Smooth muscle cell (in vitro differentiated cells): Measurements from ENCODE around the gene HNRNPC. TPM values are rescaled to one million over a fixed set of nuclear protein-coding genes. Genes with fewer than 3 reads are reported as not detected.

Experiments
- DNase-seq: peaks from one replicate; lab custom pipeline; 2025; ENCODE audit not compliant: unreplicated experiment; lab: John Stamatoyannopoulos, UW
- H2AFZ ChIP-seq: fragments of 200-600 bp; sonication (generic); 2 replicates; pipeline ENCODE4 v1.6.0; 2016; ENCODE audit warnings: antibody characterized with exemption, low read depth, mild to moderate bottlenecking
- H3F3A ChIP-seq: fragments of 200-600 bp; sonication (generic); 2 replicates; pipeline ENCODE4 v1.6.0; 2017; ENCODE audit warnings: antibody characterized with exemption, low read depth
- H3K27ac ChIP-seq: fragments of 200-600 bp; sonication (generic); 2 replicates; pipeline ENCODE4 v1.5.1; 2016; ENCODE audit warnings: low read depth, mild to moderate bottlenecking
- H3K27me3 ChIP-seq: fragments of 200-600 bp; sonication (generic); 2 replicates; pipeline ENCODE4 v1.6.1; 2016; ENCODE audit warnings: low read depth, mild to moderate bottlenecking
- H3K36me3 ChIP-seq: fragments of 200-600 bp; sonication (generic); 2 replicates; pipeline ENCODE4 v1.5.1; 2016; ENCODE audit warnings: low read depth
- H3K4me1 ChIP-seq: fragments of 200-600 bp; sonication (generic); 2 replicates; pipeline ENCODE4 v1.5.1; 2016; ENCODE audit warnings: low read depth
- H3K4me2 ChIP-seq: fragments of 200-600 bp; sonication (generic); 2 replicates; pipeline ENCODE4 v1.6.0; 2016; ENCODE audit warnings: mild to moderate bottlenecking
- H3K4me3 ChIP-seq: fragments of 200-600 bp; sonication (generic); 2 replicates; pipeline ENCODE4 v1.5.1; 2016; ENCODE audit warnings: mild to moderate bottlenecking
- H3K79me2 ChIP-seq: fragments of 200-600 bp; sonication (generic); 2 replicates; pipeline ENCODE4 v1.6.0; 2016; ENCODE audit warnings: low read depth, mild to moderate bottlenecking
- H3K9ac ChIP-seq: fragments of 200-600 bp; sonication (generic); 2 replicates; pipeline ENCODE4 v1.6.0; 2016; ENCODE audit warnings: low read depth
- H3K9me3 ChIP-seq: fragments of 200-600 bp; sonication (generic); replicated peaks from 2 replicates; pipeline ENCODE4 v1.5.1; 2016; ENCODE audit warnings: low read depth
- H4K20me1 ChIP-seq: fragments of 200-600 bp; sonication (generic); 2 replicates; pipeline ENCODE4 v1.6.0; 2016; ENCODE audit warnings: low read depth
- CTCF ChIP-seq: fragments of 200-600 bp; sonication (generic); IDR thresholded peaks from 2 replicates; pipeline ENCODE4 v1.5.1; 2017; ENCODE audit warnings: borderline replicate concordance, mild to moderate bottlenecking, antibody characterized with exemption; ENCODE audit not compliant: insufficient read depth, poor library complexity, severe bottlenecking
- WGBS: methylation state at CpG from one replicate; pipeline ENCODE4 v1.1.7; 2016; ENCODE audit warnings: low lambda C conversion rate; 5-methylcytosine and 5-hydroxymethylcytosine counted together
- polyA plus RNA-seq: library from polyadenylated mRNA; unstranded; fragments of >200 nt; fragmentation: Nextera tagmentation; extraction: Ambion mirVana; gene quantifications from 2 replicates; pipeline ENCODE4 v1.2.1, GENCODE V29; 2016
- total RNA-seq: library from RNA; depleted of rRNA; stranded (reverse); fragments of >200 nt; gene quantifications from 2 replicates; pipeline ENCODE4 v1.2.3, GENCODE V29; 2014

Gene HNRNPC
- total and polyA plus RNA-seq, 2 experiments from 2014 or later: 408 to 514 TPM

- no peak for DNase-seq
- H3K9ac ChIP-seq: no peak overlapping the region
- no peak for TF ChIP-seq CTCF
- H3K36me3 ChIP-seq: peaks cover 62% of the 10 kb centered on the region
- H3F3A ChIP-seq: peaks cover 64% of the 10 kb centered on the region
- H2AFZ ChIP-seq: no peak overlapping the region
- H3K4me3 ChIP-seq: no peak overlapping the region
- no peaks in the 10 kb centered on the region for H3K9me3 ChIP-seq
- no peak overlapping the region for H3K4me2 ChIP-seq
- H3K27ac ChIP-seq: no peak overlapping the region
- H3K27me3 ChIP-seq: no peaks in the 10 kb centered on the region
- 97% methylated on average over 14 of the region's 14 CpGs for WGBS
- no peaks in the 10 kb centered on the region for H3K4me1 ChIP-seq
- H4K20me1 ChIP-seq: peaks cover 100% of the 10 kb centered on the region
- peaks cover 100% of the 10 kb centered on the region for H3K79me2 ChIP-seq
Measured at GRCh38 chr14:21231020-21231652, 38.1 kb downstream of the HNRNPC start.

- H3K36me3 ChIP-seq: peaks cover 62% of the 10 kb centered on the region
- no peak for DNase-seq
- H3F3A ChIP-seq: peaks cover 62% of the 10 kb centered on the region
- peaks cover 100% of the 10 kb centered on the region for H4K20me1 ChIP-seq
- H2AFZ ChIP-seq: no peak overlapping the region
- no peaks in the 10 kb centered on the region for H3K9me3 ChIP-seq
- H3K79me2 ChIP-seq: peaks cover 100% of the 10 kb centered on the region
- TF ChIP-seq CTCF: no peak
- 83% methylated on average over 5 of the region's 5 CpGs for WGBS
- no peak overlapping the region for H3K4me3 ChIP-seq
- H3K9ac ChIP-seq: no peak overlapping the region
- peak overlapping the region; percentile 2 for H3K27ac ChIP-seq
- H3K4me1 ChIP-seq: no peaks in the 10 kb centered on the region
- no peak overlapping the region for H3K4me2 ChIP-seq
- H3K27me3 ChIP-seq: no peaks in the 10 kb centered on the region
Measured at GRCh38 chr14:21229821-21230220, 39.4 kb downstream of the HNRNPC start.

DNA sequence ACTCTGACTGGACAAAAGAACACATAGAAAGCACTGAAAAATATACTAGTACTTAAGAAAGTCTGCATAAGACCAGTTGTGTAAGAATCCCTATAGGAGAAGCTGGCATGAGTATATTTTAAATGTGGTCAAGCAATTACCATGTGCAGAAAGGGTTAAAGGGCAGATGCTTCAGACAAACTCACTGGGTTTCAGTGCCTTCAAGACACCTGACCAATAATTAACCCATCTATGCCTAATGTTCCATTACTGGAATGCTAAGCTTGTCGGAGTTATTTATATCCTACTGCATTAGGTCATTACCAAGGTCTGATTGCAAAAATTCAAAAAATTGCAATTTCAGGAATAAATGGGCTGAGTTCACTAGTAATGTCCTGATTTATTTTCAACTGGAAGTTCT lies 41.3 kb downstream of the HNRNPC start:
- Histone ChIP-seq H2AFZ (no peak overlapping the region), H3K79me2 (peaks cover 100% of the 10 kb centered on the region), H3K4me3 (no peak overlapping the region), H4K20me1 (peaks cover 100% of the 10 kb centered on the region), H3F3A (peaks cover 76% of the 10 kb centered on the region), H3K4me2 (no peak overlapping the region), H3K27ac (no peak overlapping the region), H3K9me3 (no peaks in the 10 kb centered on the region), H3K36me3 (peaks cover 68% of the 10 kb centered on the region), H3K9ac (no peak overlapping the region), H3K27me3 (no peaks in the 10 kb centered on the region), H3K4me1 (no peaks in the 10 kb centered on the region)
- TF ChIP-seq CTCF: no peak
- 94% methylated on average over 1 of the region's 1 CpG for WGBS
- DNase-seq: no peak

- Histone ChIP-seq H3K79me2 (peaks cover 100% of the 10 kb centered on the region), H3K9me3 (no peaks in the 10 kb centered on the region), H3K4me2 (no peak overlapping the region), H3K4me1 (no peaks in the 10 kb centered on the region), H3K36me3 (peaks cover 62% of the 10 kb centered on the region), H3F3A (peaks cover 76% of the 10 kb centered on the region), H3K9ac (no peak overlapping the region), H3K4me3 (no peak overlapping the region), H3K27me3 (no peaks in the 10 kb centered on the region), H2AFZ (no peak overlapping the region), H3K27ac (no peak overlapping the region), H4K20me1 (peaks cover 100% of the 10 kb centered on the region)
- TF ChIP-seq CTCF: no peak
- DNase-seq: no peak
- 90% methylated on average over 5 of the region's 5 CpGs for WGBS
Measured at GRCh38 chr14:21227150-21227549, 42.1 kb downstream of the HNRNPC start.
